KOPT-K1 (cell line): ENCODE measurements around the gene NCCRP1.
A peak's percentile ranks its signal among the peaks of the same experiment; 100 is the strongest.
"Not testable (repeated sequence)": the region's sequence is repeated elsewhere in the genome, so short reads cannot be mapped to it uniquely, and the experiment has no call there.

ENCODE experiments used
- H3K27ac ChIP-seq: fragments of 200-600 bp; sonication (generic); 2 replicates; pipeline ENCODE4 v1.5.1; 2016; ENCODE audit warnings: antibody characterized with exemption, mild to moderate bottlenecking, low read depth, low read length; ENCODE audit not compliant: poor library complexity, severe bottlenecking
- H3K36me3 ChIP-seq: fragments of 200-600 bp; sonication (generic); 2 replicates; pipeline ENCODE4 v1.5.1; 2017; ENCODE audit warnings: antibody characterized with exemption, mild to moderate bottlenecking, low read length, moderate library complexity; ENCODE audit not compliant: insufficient read depth
- H3K9me3 ChIP-seq: fragments of 200-600 bp; sonication (generic); 2 replicates; pipeline ENCODE4 v1.5.1; 2017; ENCODE audit warnings: antibody characterized with exemption, low read length, mild to moderate bottlenecking; ENCODE audit not compliant: insufficient read depth, poor library complexity, severe bottlenecking

Gene NCCRP1

GRCh38 chr19:39230096-39230764 lies 33.5 kb downstream of the NCCRP1 start:
- H3K27ac ChIP-seq = no peak overlapping the region
- no peaks in the 10 kb centered on the region for H3K9me3 ChIP-seq
- H3K36me3 ChIP-seq = no peaks in the 10 kb centered on the region

- H3K9me3 ChIP-seq = no peaks in the 10 kb centered on the region
- no peak overlapping the region for H3K27ac ChIP-seq
- no peaks in the 10 kb centered on the region for H3K36me3 ChIP-seq
Measured at GRCh38 chr19:39232708-39233107, 35.9 kb downstream of the NCCRP1 start.

- Histone ChIP-seq H3K36me3 (no peaks in the 10 kb centered on the region), H3K9me3 (no peaks in the 10 kb centered on the region), H3K27ac (peak overlapping the region; percentile 55)
Measured at GRCh38 chr19:39236527-39236926, 39.8 kb downstream of the NCCRP1 start.

- H3K9me3 ChIP-seq = no peaks in the 10 kb centered on the region
- peak overlapping the region; percentile 55 for H3K27ac ChIP-seq
- H3K36me3 ChIP-seq = no peaks in the 10 kb centered on the region
Measured at GRCh38 chr19:39237200-39238184, 40.7 kb downstream of the NCCRP1 start.

- H3K9me3 ChIP-seq = no peaks in the 10 kb centered on the region
- H3K27ac ChIP-seq = peak overlapping the region; percentile 55
- no peaks in the 10 kb centered on the region for H3K36me3 ChIP-seq
Measured at GRCh38 chr19:39238209-39238608, 41.4 kb downstream of the NCCRP1 start.

- no peak overlapping the region for H3K27ac ChIP-seq
- no peaks in the 10 kb centered on the region for H3K9me3 ChIP-seq
- no peaks in the 10 kb centered on the region for H3K36me3 ChIP-seq
Measured at GRCh38 chr19:39238944-39239343, 42.2 kb downstream of the NCCRP1 start.

- Histone ChIP-seq H3K36me3 (no peaks in the 10 kb centered on the region), H3K27ac (no peak overlapping the region), H3K9me3 (no peaks in the 10 kb centered on the region)
Measured at GRCh38 chr19:39240421-39240820, 43.7 kb downstream of the NCCRP1 start.

GRCh38 chr19:39243741-39244140 lies 47.0 kb downstream of the NCCRP1 start:
- not testable (repeated sequence) for H3K27ac ChIP-seq, H3K9me3 ChIP-seq, H3K36me3 ChIP-seq

GRCh38 chr19:39244410-39245100 lies 47.8 kb downstream of the NCCRP1 start, which contains the start of gene IFNL3:
TSS of gene IFNL3 (minus strand) at chr19:39245006. CDS start at chr19:39244967, 39 bp downstream.
- not testable (repeated sequence) for H3K36me3 ChIP-seq, H3K27ac ChIP-seq, H3K9me3 ChIP-seq

GRCh38 chr19:39245166-39245565 lies 48.4 kb downstream of the NCCRP1 start:
- not testable (repeated sequence) for H3K27ac ChIP-seq, H3K9me3 ChIP-seq, H3K36me3 ChIP-seq

- Histone ChIP-seq H3K36me3 (no peaks in the 10 kb centered on the region), H3K27ac (no peak overlapping the region), H3K9me3 (no peaks in the 10 kb centered on the region)
Measured at GRCh38 chr19:39246951-39247669, 50.3 kb downstream of the NCCRP1 start.

GRCh38 chr19:39247701-39248664 lies 51.2 kb downstream of the NCCRP1 start:
- H3K9me3 ChIP-seq = no peaks in the 10 kb centered on the region
- no peaks in the 10 kb centered on the region for H3K36me3 ChIP-seq
- no peak overlapping the region for H3K27ac ChIP-seq

GRCh38 chr19:39248806-39249205 lies 52.0 kb downstream of the NCCRP1 start, which contains the start of gene IFNL4:
TSS of gene IFNL4 (minus strand) at chr19:39248856.
- Histone ChIP-seq H3K9me3 (no peaks in the 10 kb centered on the region), H3K36me3 (no peaks in the 10 kb centered on the region), H3K27ac (no peak within 1 kb of the TSS)

- Histone ChIP-seq H3K36me3 (no peaks in the 10 kb centered on the region), H3K9me3 (no peaks in the 10 kb centered on the region), H3K27ac (no peak overlapping the region)
Measured at GRCh38 chr19:39251081-39251480, 54.3 kb downstream of the NCCRP1 start.
